ENCODE results near the gene MAD1L1. TPM values are rescaled to one million over a fixed set of nuclear protein-coding genes. Genes with fewer than 3 reads are reported as not detected.
A peak's percentile ranks its signal among the peaks of the same experiment; 100 is the strongest.

Gene MAD1L1
- total RNA-seq, 2 donors from 2014 or later: 81.3 to 115 TPM

- ATAC-seq (no peak), DNase-seq (no peak)
- Mint-ChIP-seq H3K4me1 (peaks cover 20% of the 10 kb centered on the region), H3K27me3 (no peaks in the 10 kb centered on the region), H3K27ac (no peak overlapping the region), H3K36me3 (ENCODE audit: low read depth) (no peaks in the 10 kb centered on the region), H3K4me3 (no peak overlapping the region)
- no peaks in the 10 kb centered on the region for H3K9me3 ChIP-seq (ENCODE audit: control insufficient read depth, low read length, poor library complexity, severe bottlenecking)
Observed at GRCh38 chr7:2106440-2106839, 126.3 kb downstream of the MAD1L1 start.

DNA sequence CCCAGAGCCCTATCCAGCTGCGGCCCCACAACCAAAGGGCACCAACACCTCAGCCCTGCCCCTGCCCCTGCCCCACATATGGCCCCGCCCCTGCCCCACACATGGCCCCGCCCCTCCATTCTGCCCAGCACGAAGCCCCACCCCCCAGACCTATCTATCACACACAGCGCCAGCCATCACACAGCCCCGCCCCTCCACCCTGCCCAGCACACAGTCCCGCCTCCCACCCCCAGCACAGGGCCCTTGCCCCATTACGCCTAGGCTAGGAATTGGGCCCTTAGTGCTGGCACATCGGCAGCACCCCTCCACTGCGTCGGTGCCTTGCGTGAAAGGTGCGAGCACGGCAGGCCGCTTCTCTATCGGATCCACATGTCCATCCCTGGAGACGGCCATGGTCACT, 126.8 kb downstream of the MAD1L1 start:
- Mint-ChIP-seq H3K4me1 (peaks cover 18% of the 10 kb centered on the region), H3K36me3 (ENCODE audit: low read depth) (no peaks in the 10 kb centered on the region), H3K27ac (no peak overlapping the region), H3K27me3 (no peaks in the 10 kb centered on the region), H3K4me3 (no peak overlapping the region)
- ATAC-seq: no peak
- DNase-seq: no peak
- no peaks in the 10 kb centered on the region for H3K9me3 ChIP-seq (ENCODE audit: control insufficient read depth, low read length, poor library complexity, severe bottlenecking)

GRCh38 chr7:2105280-2105679, 127.5 kb downstream of the MAD1L1 start:
- Mint-ChIP-seq H3K4me3 (no peak overlapping the region), H3K27ac (no peak overlapping the region), H3K36me3 (ENCODE audit: low read depth) (no peaks in the 10 kb centered on the region), H3K4me1 (peaks cover 13% of the 10 kb centered on the region), H3K27me3 (no peaks in the 10 kb centered on the region)
- no peaks in the 10 kb centered on the region for H3K9me3 ChIP-seq (ENCODE audit: control insufficient read depth, low read length, poor library complexity, severe bottlenecking)
- DNase-seq: no peak
- no peak for ATAC-seq

GRCh38 chr7:2104716-2105115, 128.0 kb downstream of the MAD1L1 start:
- H3K9me3 ChIP-seq (ENCODE audit: control insufficient read depth, low read length, poor library complexity, severe bottlenecking): no peaks in the 10 kb centered on the region
- H3K27me3 Mint-ChIP-seq: no peaks in the 10 kb centered on the region
- no peak overlapping the region for H3K4me3 Mint-ChIP-seq
- H3K27ac Mint-ChIP-seq: peak overlapping the region; percentile 29
- H3K36me3 Mint-ChIP-seq (ENCODE audit: low read depth): no peaks in the 10 kb centered on the region
- H3K4me1 Mint-ChIP-seq: peaks cover 16% of the 10 kb centered on the region
- ATAC-seq (no peak), DNase-seq (no peak)

GRCh38 chr7:2104107-2104710, 128.5 kb downstream of the MAD1L1 start:
- H3K27ac Mint-ChIP-seq: peak overlapping the region; percentile 29
- no peak overlapping the region for H3K4me3 Mint-ChIP-seq
- no peaks in the 10 kb centered on the region for H3K9me3 ChIP-seq (ENCODE audit: control insufficient read depth, low read length, poor library complexity, severe bottlenecking)
- ATAC-seq (peak; percentile 66), DNase-seq (peak in 2 of 3 donors; percentile 20 to 32)
- no peaks in the 10 kb centered on the region for H3K27me3 Mint-ChIP-seq
- peaks cover 19% of the 10 kb centered on the region for H3K4me1 Mint-ChIP-seq
- no peaks in the 10 kb centered on the region for H3K36me3 Mint-ChIP-seq (ENCODE audit: low read depth)

- Mint-ChIP-seq H3K27me3 (no peaks in the 10 kb centered on the region), H3K4me3 (no peak overlapping the region), H3K27ac (no peak overlapping the region), H3K4me1 (peaks cover 22% of the 10 kb centered on the region), H3K36me3 (ENCODE audit: low read depth) (no peaks in the 10 kb centered on the region)
- DNase-seq (no peak), ATAC-seq (no peak)
- no peaks in the 10 kb centered on the region for H3K9me3 ChIP-seq (ENCODE audit: control insufficient read depth, low read length, poor library complexity, severe bottlenecking)
Observed at GRCh38 chr7:2103071-2103898, 129.5 kb downstream of the MAD1L1 start.

GRCh38 chr7:2102375-2102723, 130.4 kb downstream of the MAD1L1 start:
- H3K27me3 Mint-ChIP-seq: no peaks in the 10 kb centered on the region
- no peak for ATAC-seq
- no peak overlapping the region for H3K4me3 Mint-ChIP-seq
- no peak overlapping the region for H3K27ac Mint-ChIP-seq
- H3K36me3 Mint-ChIP-seq (ENCODE audit: low read depth): no peaks in the 10 kb centered on the region
- DNase-seq: no peak
- no peaks in the 10 kb centered on the region for H3K9me3 ChIP-seq (ENCODE audit: control insufficient read depth, low read length, poor library complexity, severe bottlenecking)
- peaks cover 24% of the 10 kb centered on the region for H3K4me1 Mint-ChIP-seq

DNA sequence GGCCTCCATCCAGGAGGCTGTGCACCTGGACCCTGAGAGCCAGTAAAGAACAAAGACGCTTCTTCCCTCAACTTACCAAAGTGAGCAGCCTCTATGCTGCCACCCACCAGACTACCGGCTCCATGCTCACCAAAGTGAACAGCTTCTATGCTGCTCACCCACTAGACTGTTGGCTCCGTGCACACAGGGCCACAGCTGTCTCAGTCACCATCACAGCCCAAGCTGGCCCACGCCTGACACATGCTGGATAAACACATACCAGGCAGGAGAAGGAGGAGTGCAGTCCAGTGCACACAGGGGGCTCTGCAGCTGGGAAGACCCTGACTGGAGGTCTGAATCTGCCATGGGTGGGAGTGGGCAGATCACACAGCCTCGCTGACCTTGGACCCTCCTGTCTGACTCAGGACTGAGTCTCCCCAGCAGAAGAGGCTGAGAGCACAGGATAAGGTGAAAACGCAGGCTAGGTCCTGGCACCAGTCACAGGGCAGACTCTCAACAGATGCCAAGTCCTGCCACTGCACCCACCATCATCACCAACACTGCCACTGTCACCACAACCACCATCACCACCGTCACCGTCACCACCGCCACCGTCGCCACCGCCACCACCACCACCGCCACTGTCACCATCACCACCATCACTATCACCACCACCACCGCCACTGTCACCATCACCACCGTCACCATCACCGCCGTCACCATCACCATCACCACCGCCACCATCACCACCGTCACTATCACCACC, 130.9 kb downstream of the MAD1L1 start:
- no peaks in the 10 kb centered on the region for H3K9me3 ChIP-seq (ENCODE audit: control insufficient read depth, low read length, poor library complexity, severe bottlenecking)
- Mint-ChIP-seq H3K36me3 (ENCODE audit: low read depth) (no peaks in the 10 kb centered on the region), H3K4me1 (peaks cover 24% of the 10 kb centered on the region), H3K4me3 (no peak overlapping the region), H3K27ac (no peak overlapping the region), H3K27me3 (no peaks in the 10 kb centered on the region)
- no peak for DNase-seq
- no peak for ATAC-seq

DNA sequence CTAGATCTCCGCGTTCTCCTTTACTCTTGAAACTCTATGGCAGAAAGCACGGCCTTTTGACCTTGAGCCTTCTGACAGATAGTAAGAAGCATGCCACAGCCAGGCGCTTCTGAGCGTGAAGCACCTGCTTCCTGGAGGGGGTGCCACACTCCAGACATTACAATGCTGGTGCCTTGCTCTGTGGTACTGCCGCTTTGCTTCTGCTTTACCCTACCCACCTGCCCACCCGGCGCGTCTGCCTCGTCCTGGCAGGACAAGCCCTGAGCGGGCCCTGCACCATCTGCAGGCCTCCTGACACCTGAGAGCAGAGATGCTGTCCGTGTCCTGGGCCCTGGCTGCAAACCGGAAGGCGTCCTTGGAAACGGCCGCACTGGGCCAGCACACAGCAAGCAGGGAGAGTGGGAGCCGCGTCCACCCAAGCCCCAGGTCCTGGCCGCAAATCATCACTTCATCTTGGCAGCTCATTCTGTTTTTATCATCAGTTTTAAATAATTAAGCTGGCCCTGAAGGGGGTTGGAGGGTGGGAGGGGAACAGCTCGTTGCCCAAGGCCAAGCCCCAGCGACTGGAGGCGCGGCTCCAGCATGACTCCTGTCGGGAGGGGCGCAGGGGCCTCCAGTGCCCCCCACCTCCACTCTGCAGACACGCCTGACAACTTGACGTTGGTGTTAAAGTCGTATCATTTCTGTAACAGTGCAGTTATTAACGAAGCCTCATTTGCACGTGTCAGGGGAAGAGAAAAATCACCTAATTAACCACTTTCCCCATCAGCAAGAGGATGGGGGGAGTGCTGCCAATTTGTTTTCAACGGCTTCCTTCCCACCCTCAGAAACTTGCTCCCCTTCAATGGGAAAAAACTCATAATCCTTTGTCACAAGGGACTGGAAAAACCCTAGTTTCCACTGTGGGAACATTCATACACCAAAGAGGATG, 132.2 kb downstream of the MAD1L1 start:
- H3K9me3 ChIP-seq (ENCODE audit: control insufficient read depth, low read length, poor library complexity, severe bottlenecking): no peaks in the 10 kb centered on the region
- no peak overlapping the region for H3K4me3 Mint-ChIP-seq
- DNase-seq (no peak), ATAC-seq (peak; percentile 64)
- no peaks in the 10 kb centered on the region for H3K36me3 Mint-ChIP-seq (ENCODE audit: low read depth)
- H3K27me3 Mint-ChIP-seq: no peaks in the 10 kb centered on the region
- peak overlapping the region; percentile 45 for H3K27ac Mint-ChIP-seq
- H3K4me1 Mint-ChIP-seq: peaks cover 24% of the 10 kb centered on the region

- no peaks in the 10 kb centered on the region for H3K9me3 ChIP-seq (ENCODE audit: control insufficient read depth, low read length, poor library complexity, severe bottlenecking)
- H3K36me3 Mint-ChIP-seq (ENCODE audit: low read depth): no peaks in the 10 kb centered on the region
- H3K4me3 Mint-ChIP-seq: no peak overlapping the region
- DNase-seq: no peak
- ATAC-seq: peak; percentile 57
- H3K27me3 Mint-ChIP-seq: no peaks in the 10 kb centered on the region
- peak overlapping the region; percentile 45 for H3K27ac Mint-ChIP-seq
- peaks cover 24% of the 10 kb centered on the region for H3K4me1 Mint-ChIP-seq
Observed at GRCh38 chr7:2099048-2099957, 133.4 kb downstream of the MAD1L1 start.

DNA sequence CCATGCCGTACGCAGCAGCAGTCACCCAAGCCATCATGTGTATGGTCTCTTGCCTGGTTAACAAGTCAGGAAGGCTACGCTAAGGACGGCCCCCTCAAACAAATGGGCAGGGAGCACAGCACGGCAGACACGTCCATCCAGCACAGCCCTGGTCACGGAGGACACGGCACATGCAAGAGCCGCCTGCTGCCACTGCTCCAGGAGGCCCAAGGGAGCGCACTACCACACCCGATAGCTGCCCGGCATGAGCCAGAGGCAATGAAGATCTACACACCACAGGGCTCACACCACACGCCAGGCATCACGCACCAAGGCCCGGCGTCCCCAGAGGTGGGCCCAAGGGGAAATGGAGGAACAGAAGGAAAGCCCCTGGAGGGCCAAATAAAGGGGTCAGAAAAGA, 134.2 kb downstream of the MAD1L1 start:
- H3K36me3 Mint-ChIP-seq (ENCODE audit: low read depth): peaks cover 1% of the 10 kb centered on the region
- DNase-seq: no peak
- H3K4me3 Mint-ChIP-seq: no peak overlapping the region
- peaks cover 26% of the 10 kb centered on the region for H3K4me1 Mint-ChIP-seq
- no peak for ATAC-seq
- no peak overlapping the region for H3K27ac Mint-ChIP-seq
- H3K27me3 Mint-ChIP-seq: no peaks in the 10 kb centered on the region
- H3K9me3 ChIP-seq (ENCODE audit: control insufficient read depth, low read length, poor library complexity, severe bottlenecking): no peaks in the 10 kb centered on the region

DNA sequence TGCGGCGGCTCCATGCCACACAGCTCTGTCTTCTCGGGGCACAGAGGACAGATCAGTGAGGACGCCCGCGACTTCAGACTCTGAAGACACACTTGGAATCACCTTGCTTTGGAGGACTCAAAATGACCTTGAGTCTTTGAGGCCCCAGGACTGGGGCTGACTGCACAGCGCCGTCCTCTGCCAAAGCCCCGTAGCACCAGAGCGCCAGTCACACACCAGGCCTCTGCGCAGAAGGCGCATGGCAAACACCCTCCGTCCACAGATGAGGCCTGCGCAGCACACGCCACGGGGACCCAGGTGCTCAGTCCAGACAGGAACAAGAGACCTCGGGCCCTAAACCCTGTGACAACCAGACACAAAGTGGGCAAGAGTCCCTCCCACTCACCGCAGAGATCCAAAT, 134.7 kb downstream of the MAD1L1 start:
- ATAC-seq (no peak), DNase-seq (no peak)
- peaks cover 3% of the 10 kb centered on the region for H3K36me3 Mint-ChIP-seq (ENCODE audit: low read depth)
- H3K4me1 Mint-ChIP-seq: peaks cover 27% of the 10 kb centered on the region
- no peak overlapping the region for H3K27ac Mint-ChIP-seq
- H3K27me3 Mint-ChIP-seq: no peaks in the 10 kb centered on the region
- H3K9me3 ChIP-seq (ENCODE audit: control insufficient read depth, low read length, poor library complexity, severe bottlenecking): no peaks in the 10 kb centered on the region
- no peak overlapping the region for H3K4me3 Mint-ChIP-seq

Measured in T-helper 17 cell (primary cell).